Sigmoid colon (tissue), 4 donors: ENCODE data around the gene PAQR4.

Experiments used
- EP300 ChIP-seq, 4 donors: sonication (generic); formaldehyde crosslinking; IDR thresholded peaks; one replicate each; pipeline ENCODE4 v1.6.1; 2017; ENCODE audit warnings: antibody characterized with exemption in 4 of 4
- POLR2A ChIP-seq, 2 donors: fragments of 450-650 bp; IDR thresholded peaks; one replicate each; pipeline ENCODE4 v1.6.1; 2016; ENCODE audit warnings: antibody characterized with exemption in 2 of 2, mild to moderate bottlenecking in 2 of 2, moderate library complexity in 2 of 2
- POLR2AphosphoS5 ChIP-seq, 4 donors: sonication (generic); formaldehyde crosslinking; IDR thresholded peaks; one replicate each; pipeline ENCODE4 v1.6.1; 2017; ENCODE audit warnings: antibody characterized with exemption in 4 of 4
- TF ChIP-seq, protein P1 (sequence below), 4 experiments: fragments of 450-650 bp in 3 of 4; fragments of 200-600 bp in 1 of 4; IDR thresholded peaks; one replicate each; pipeline ENCODE4 v1.5.1; 2016 to 2019; ENCODE audit warnings: antibody characterized with exemption in 4 of 4, mild to moderate bottlenecking in 3 of 4, moderate library complexity in 2 of 4

DNA sequence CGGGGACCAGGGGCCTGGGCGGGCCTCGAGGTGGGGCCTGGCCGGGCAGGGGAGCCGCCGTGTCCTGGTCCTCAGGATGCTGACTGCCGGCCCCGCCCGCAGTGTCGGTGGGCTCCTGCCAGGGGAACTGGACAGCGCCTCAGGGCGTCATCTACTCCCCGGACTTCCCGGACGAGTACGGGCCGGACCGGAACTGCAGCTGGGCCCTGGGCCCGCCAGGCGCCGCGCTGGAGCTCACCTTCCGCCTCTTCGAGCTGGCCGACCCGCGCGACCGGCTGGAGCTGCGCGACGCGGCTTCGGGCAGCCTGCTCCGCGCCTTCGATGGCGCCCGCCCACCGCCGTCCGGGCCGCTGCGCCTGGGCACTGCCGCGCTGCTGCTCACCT, 2.3 kb upstream of the PAQR4 start:
- TF ChIP-seq, protein P1, sequence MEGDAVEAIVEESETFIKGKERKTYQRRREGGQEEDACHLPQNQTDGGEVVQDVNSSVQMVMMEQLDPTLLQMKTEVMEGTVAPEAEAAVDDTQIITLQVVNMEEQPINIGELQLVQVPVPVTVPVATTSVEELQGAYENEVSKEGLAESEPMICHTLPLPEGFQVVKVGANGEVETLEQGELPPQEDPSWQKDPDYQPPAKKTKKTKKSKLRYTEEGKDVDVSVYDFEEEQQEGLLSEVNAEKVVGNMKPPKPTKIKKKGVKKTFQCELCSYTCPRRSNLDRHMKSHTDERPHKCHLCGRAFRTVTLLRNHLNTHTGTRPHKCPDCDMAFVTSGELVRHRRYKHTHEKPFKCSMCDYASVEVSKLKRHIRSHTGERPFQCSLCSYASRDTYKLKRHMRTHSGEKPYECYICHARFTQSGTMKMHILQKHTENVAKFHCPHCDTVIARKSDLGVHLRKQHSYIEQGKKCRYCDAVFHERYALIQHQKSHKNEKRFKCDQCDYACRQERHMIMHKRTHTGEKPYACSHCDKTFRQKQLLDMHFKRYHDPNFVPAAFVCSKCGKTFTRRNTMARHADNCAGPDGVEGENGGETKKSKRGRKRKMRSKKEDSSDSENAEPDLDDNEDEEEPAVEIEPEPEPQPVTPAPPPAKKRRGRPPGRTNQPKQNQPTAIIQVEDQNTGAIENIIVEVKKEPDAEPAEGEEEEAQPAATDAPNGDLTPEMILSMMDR (IDR thresholded peaks at IDR 0.05), result no peak
- TF ChIP-seq EP300 (IDR thresholded peaks at IDR 0.05) (no peak), POLR2A (IDR thresholded peaks at IDR 0.05) (no peak), POLR2AphosphoS5 (IDR thresholded peaks at IDR 0.05) (no peak)
